Testis (tissue), 3 donors: ENCODE data around the gene TBL2. TPM values are rescaled to one million over a fixed set of nuclear protein-coding genes. Genes with fewer than 3 reads are reported as not detected.
"Not testable (repeated sequence)": the region's sequence is repeated elsewhere in the genome, so short reads cannot be mapped to it uniquely, and the experiment has no call there.

Source experiments
- DNase-seq: peaks from one replicate; pipeline ENCODE4 v3.0.0-alpha.2; 2019
- H3K27ac ChIP-seq, 2 donors: fragments of 200-600 bp; sonication (generic); one replicate each; pipeline ENCODE4 v1.5.1; 2019
- H3K27me3 ChIP-seq: fragments of 200-600 bp; sonication (generic); one replicate; pipeline ENCODE4 v1.5.1; 2019
- H3K36me3 ChIP-seq: fragments of 200-600 bp; sonication (generic); one replicate; pipeline ENCODE4 v1.5.1; 2017; ENCODE audit warnings: low read depth; ENCODE audit errors: missing control alignments
- H3K4me1 ChIP-seq: fragments of 200-600 bp; sonication (generic); one replicate; pipeline ENCODE4 v1.5.1; 2019
- H3K4me3 ChIP-seq, 2 donors: fragments of 200-600 bp; sonication (generic); one replicate each; pipeline ENCODE4 v1.5.1; 2017 to 2019
- H3K9me3 ChIP-seq: fragments of 200-600 bp; sonication (generic); one replicate; pipeline ENCODE4 v1.5.1; 2017
- CTCF ChIP-seq, 3 experiments: fragments of 450-650 bp in 2 of 3; fragments of 200-600 bp in 1 of 3; sonication (generic) in 1 of 3; IDR thresholded peaks; one replicate each; pipeline ENCODE4 v1.5.1; 2016 to 2019; ENCODE audit warnings: antibody characterized with exemption in 3 of 3, mild to moderate bottlenecking in 2 of 3, moderate library complexity in 1 of 3
- POLR2A ChIP-seq: fragments of 450-650 bp; IDR thresholded peaks from one replicate; pipeline ENCODE4 v1.6.1; 2017; ENCODE audit warnings: antibody characterized with exemption, mild to moderate bottlenecking, moderate library complexity
- WGBS, 2 donors: methylation state at CpG; one replicate each; pipeline ENCODE4 v1.1.5; 2018; 5-methylcytosine and 5-hydroxymethylcytosine counted together
- intact Hi-C: fragments of 100-400 bp; cut with DNase I; formaldehyde crosslinking; loops from one replicate; pipeline ENCODE4 v1.15.1; 2023; ENCODE audit warnings: low total_unique reads
- polyA plus RNA-seq: library from polyadenylated mRNA; stranded (reverse); fragments of 350-450 nt; fragmentation: Illumina TruSeq; extraction: RNeasy Lipid Tissue Mini Kit (QIAGEN cat#74804); gene quantifications from one replicate; pipeline ENCODE4 v1.2.3, GENCODE V29; 2014; ENCODE audit warnings: low read depth, low replicate concordance; ENCODE audit not compliant: insufficient read depth
- total RNA-seq, 2 donors: library from RNA; depleted of rRNA; stranded (reverse); fragments of >200 nt; gene quantifications; one replicate each; pipeline ENCODE4 v1.2.3, GENCODE V29; 2016

The TBL2 gene
- total and polyA plus RNA-seq, 3 donors from 2014 or later: 211 to 579 (median 224) TPM

- no peak overlapping the region for H3K27ac ChIP-seq
Measured at GRCh38 chr7:73586911-73587310, 8.5 kb upstream of the TBL2 start.

GRCh38 chr7:73585196-73585595 is 6.8 kb upstream of the TBL2 start:
- intact Hi-C loops: no loop called here
- no peak for DNase-seq
- no peak for TF ChIP-seq POLR2A

More at GRCh38 chr7:73586911-73587310, 8.5 kb upstream of the TBL2 start:
- Histone ChIP-seq H3K4me3 (no peak overlapping the region), H3K4me1 (no peaks in the 10 kb centered on the region), H3K9me3 (no peaks in the 10 kb centered on the region), H3K36me3 (no peaks in the 10 kb centered on the region), H3K27me3 (no peaks in the 10 kb centered on the region)
- intact Hi-C loops: no loop called here
- TF ChIP-seq CTCF (IDR thresholded peaks at IDR 0.05) (no peak), POLR2A (no peak)
- no peak for DNase-seq
- WGBS, 2 donors: 88 to 97% methylated on average over 12 of the region's 12 CpGs

GRCh38 chr7:73582664-73583202 is 4.4 kb upstream of the TBL2 start:
- intact Hi-C loops: no loop called here
- no peaks in the 10 kb centered on the region for H3K9me3 ChIP-seq
- no peaks in the 10 kb centered on the region for H3K36me3 ChIP-seq
- DNase-seq: no peak
- TF ChIP-seq POLR2A (no peak), CTCF (IDR thresholded peaks at IDR 0.05) (no peak)
- 88 to 90% methylated on average over 6 of the region's 6 CpGs for WGBS, 2 donors
- no peak overlapping the region for H3K4me3 ChIP-seq
- no peaks in the 10 kb centered on the region for H3K27me3 ChIP-seq
- H3K4me1 ChIP-seq: no peaks in the 10 kb centered on the region
- no peak overlapping the region for H3K27ac ChIP-seq

More at GRCh38 chr7:73585196-73585595, 6.8 kb upstream of the TBL2 start:
- Histone ChIP-seq H3K36me3 (no peaks in the 10 kb centered on the region), H3K9me3 (no peaks in the 10 kb centered on the region), H3K27me3 (no peaks in the 10 kb centered on the region), H3K27ac (no peak overlapping the region), H3K4me3 (no peak overlapping the region), H3K4me1 (no peaks in the 10 kb centered on the region)
- 74 to 88% methylated on average over 2 of the region's 2 CpGs for WGBS, 2 donors

- peaks cover 14% of the 10 kb centered on the region for H3K4me1 ChIP-seq
- H3K4me3 ChIP-seq, H3K36me3 ChIP-seq, intact Hi-C loops, H3K9me3 ChIP-seq, H3K27ac ChIP-seq, DNase-seq, H3K27me3 ChIP-seq: not testable (repeated sequence)
- 91 to 94% methylated on average over 9 of the region's 9 CpGs for WGBS, 2 donors
Measured at GRCh38 chr7:73581006-73581405, 2.6 kb upstream of the TBL2 start.

- 4 to 7% methylated on average over 23 to 25 of the region's 32 CpGs for WGBS, 2 donors
Measured at GRCh38 chr7:73577627-73578341, 595 bp downstream of the TBL2 start.

More at GRCh38 chr7:73577627-73578341, 595 bp downstream of the TBL2 start:
- H3K4me3 ChIP-seq: peak overlapping the region; percentile 87 to 90
- H3K36me3 ChIP-seq: no peaks in the 10 kb centered on the region
- H3K27ac ChIP-seq: peak overlapping the region; percentile 79 to 93
- TF ChIP-seq POLR2A: no peak
- no peak for TF ChIP-seq CTCF (IDR thresholded peaks at IDR 0.05)
- no peaks in the 10 kb centered on the region for H3K27me3 ChIP-seq
- DNase-seq: no peak
- intact Hi-C loops: no loop called here
- H3K4me1 ChIP-seq: peaks cover 14% of the 10 kb centered on the region
- H3K9me3 ChIP-seq: no peaks in the 10 kb centered on the region
